SU-DHL-6 (cell line): Measurements from ENCODE around the gene RNF40.

Experiments
- H2AFZ ChIP-seq: fragments of 200-600 bp; sonication (generic); 2 replicates; pipeline ENCODE4 v1.6.1; 2014; ENCODE audit warnings: low read depth, mild to moderate bottlenecking, moderate library complexity, mixed read lengths, antibody characterized with exemption, low read length; ENCODE audit not compliant: severe bottlenecking
- H3F3A ChIP-seq: fragments of 200-600 bp; shearing (Covaris generic); 2 replicates; pipeline ENCODE4 v1.6.0; 2016; ENCODE audit warnings: antibody characterized with exemption, mild to moderate bottlenecking; ENCODE audit not compliant: insufficient read depth
- H3K27ac ChIP-seq: fragments of 200-600 bp; sonication (generic); 2 replicates; pipeline ENCODE4 v1.5.1; 2016; ENCODE audit warnings: low read depth, mild to moderate bottlenecking, low read length, moderate library complexity, mixed read lengths
- H3K27me3 ChIP-seq: fragments of 200-600 bp; sonication (generic), shearing (Covaris generic); 2 replicates; pipeline ENCODE4 v1.6.0; 2014; ENCODE audit warnings: mild to moderate bottlenecking, low read length
- H3K36me3 ChIP-seq: fragments of 200-600 bp; sonication (generic); 2 replicates; pipeline ENCODE4 v1.6.1; 2014; ENCODE audit warnings: mild to moderate bottlenecking, low read length, mixed read lengths
- H3K4me2 ChIP-seq: fragments of 300-600, 200-600 bp; shearing (Covaris generic), sonication (generic); 2 replicates; pipeline ENCODE4 v1.6.0; 2014; ENCODE audit warnings: low read length, low read depth, mild to moderate bottlenecking; ENCODE audit not compliant: poor library complexity, severe bottlenecking
- H3K4me3 ChIP-seq: fragments of 200-600 bp; sonication (generic); 2 replicates; pipeline ENCODE4 v1.5.1; 2014; ENCODE audit warnings: antibody characterized with exemption, low read length, mild to moderate bottlenecking, mixed read lengths; ENCODE audit not compliant: insufficient read depth, poor library complexity, severe bottlenecking
- H3K79me2 ChIP-seq: fragments of 200-600 bp; sonication (generic); 2 replicates; pipeline ENCODE4 v1.6.1; 2014; ENCODE audit warnings: mild to moderate bottlenecking, low read length, moderate library complexity; ENCODE audit not compliant: insufficient read depth
- H3K9ac ChIP-seq: fragments of 200-600 bp; sonication (generic); 2 replicates; pipeline ENCODE4 v1.7.0; 2014; ENCODE audit warnings: mild to moderate bottlenecking, low read length
- H3K9me2 ChIP-seq: fragments of 200-600 bp; sonication (generic); replicated peaks from 2 replicates; pipeline ENCODE4 v1.6.1; 2014; ENCODE audit warnings: low read length; ENCODE audit not compliant: insufficient read depth
- H3K9me3 ChIP-seq: fragments of 200-600 bp; sonication (generic); 2 replicates; pipeline ENCODE4 v1.6.1; 2014; ENCODE audit warnings: low read length, mixed read lengths; ENCODE audit not compliant: insufficient read depth
- H4K20me1 ChIP-seq: fragments of 200-600 bp; sonication (generic); 2 replicates; pipeline ENCODE4 v1.6.1; 2014; ENCODE audit warnings: low read depth, mild to moderate bottlenecking, antibody characterized with exemption, low read length, moderate library complexity, mixed read lengths
- EZH2phosphoT487 ChIP-seq: fragments of 200-600 bp; sonication (generic), shearing (Covaris generic); conservative IDR thresholded peaks from 2 replicates; pipeline ENCODE4 v1.6.1; 2018; ENCODE audit warnings: mild to moderate bottlenecking, antibody characterized with exemption, low read length, moderate library complexity, mixed read lengths
- TF ChIP-seq, protein P1 (sequence below): fragments of 200-600 bp; sonication (generic); IDR thresholded peaks from one replicate; pipeline ENCODE4 v1.5.1; 2017; ENCODE audit warnings: antibody characterized with exemption, mild to moderate bottlenecking, low read length, moderate library complexity; ENCODE audit not compliant: insufficient read depth, poor library complexity, severe bottlenecking

RNF40 gene

DNA sequence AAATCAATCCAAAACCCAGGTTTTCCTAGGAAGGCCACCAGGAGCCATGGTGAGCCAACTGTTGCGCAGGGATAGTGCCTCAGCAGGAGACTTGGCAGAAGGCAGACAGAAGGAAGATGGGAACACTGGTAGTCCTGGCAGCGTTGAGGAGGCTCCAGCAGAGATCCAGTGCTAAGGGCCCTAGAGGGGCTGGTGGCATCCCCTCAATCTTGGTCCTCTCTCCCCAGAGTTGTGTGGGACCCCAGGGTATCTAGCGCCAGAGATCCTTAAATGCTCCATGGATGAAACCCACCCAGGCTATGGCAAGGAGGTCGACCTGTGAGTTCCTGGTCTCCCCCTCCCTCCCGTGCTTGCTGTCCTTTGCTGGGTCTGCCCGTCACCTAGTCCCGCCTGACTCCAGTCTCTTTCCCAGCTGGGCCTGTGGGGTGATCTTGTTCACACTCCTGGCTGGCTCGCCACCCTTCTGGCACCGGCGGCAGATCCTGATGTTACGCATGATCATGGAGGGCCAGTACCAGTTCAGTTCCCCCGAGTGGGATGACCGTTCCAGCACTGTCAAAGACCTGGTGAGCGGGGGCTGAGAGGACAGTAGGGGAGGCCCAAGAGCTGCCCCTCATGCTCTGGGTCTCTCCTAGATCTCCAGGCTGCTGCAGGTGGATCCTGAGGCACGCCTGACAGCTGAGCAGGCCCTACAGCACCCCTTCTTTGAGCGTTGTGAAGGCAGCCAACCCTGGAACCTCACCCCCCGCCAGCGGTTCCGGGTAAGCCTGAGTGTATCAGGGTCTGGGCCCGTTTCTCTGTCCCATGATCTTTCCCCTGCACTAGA is 6.0 kb upstream of the RNF40 start:
- Histone ChIP-seq H3K36me3 (peaks cover 4% of the 10 kb centered on the region; the same call in 1 of the 2 replicates), H3K9me3 (no peaks in the 10 kb centered on the region), H3K9me2 (no peaks in the 10 kb centered on the region), H4K20me1 (no peaks in the 10 kb centered on the region), H2AFZ (no peak overlapping the region), H3K9ac (no peak overlapping the region), H3K79me2 (no peaks in the 10 kb centered on the region), H3K4me3 (no peak overlapping the region), H3K27me3 (no peaks in the 10 kb centered on the region), H3F3A (peaks cover 15% of the 10 kb centered on the region; the same call in 1 of the 2 replicates), H3K27ac (no peak overlapping the region), H3K4me2 (no peak overlapping the region)
- TF ChIP-seq, protein P1, sequence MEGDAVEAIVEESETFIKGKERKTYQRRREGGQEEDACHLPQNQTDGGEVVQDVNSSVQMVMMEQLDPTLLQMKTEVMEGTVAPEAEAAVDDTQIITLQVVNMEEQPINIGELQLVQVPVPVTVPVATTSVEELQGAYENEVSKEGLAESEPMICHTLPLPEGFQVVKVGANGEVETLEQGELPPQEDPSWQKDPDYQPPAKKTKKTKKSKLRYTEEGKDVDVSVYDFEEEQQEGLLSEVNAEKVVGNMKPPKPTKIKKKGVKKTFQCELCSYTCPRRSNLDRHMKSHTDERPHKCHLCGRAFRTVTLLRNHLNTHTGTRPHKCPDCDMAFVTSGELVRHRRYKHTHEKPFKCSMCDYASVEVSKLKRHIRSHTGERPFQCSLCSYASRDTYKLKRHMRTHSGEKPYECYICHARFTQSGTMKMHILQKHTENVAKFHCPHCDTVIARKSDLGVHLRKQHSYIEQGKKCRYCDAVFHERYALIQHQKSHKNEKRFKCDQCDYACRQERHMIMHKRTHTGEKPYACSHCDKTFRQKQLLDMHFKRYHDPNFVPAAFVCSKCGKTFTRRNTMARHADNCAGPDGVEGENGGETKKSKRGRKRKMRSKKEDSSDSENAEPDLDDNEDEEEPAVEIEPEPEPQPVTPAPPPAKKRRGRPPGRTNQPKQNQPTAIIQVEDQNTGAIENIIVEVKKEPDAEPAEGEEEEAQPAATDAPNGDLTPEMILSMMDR: no peak
- TF ChIP-seq EZH2phosphoT487: no peak

DNA sequence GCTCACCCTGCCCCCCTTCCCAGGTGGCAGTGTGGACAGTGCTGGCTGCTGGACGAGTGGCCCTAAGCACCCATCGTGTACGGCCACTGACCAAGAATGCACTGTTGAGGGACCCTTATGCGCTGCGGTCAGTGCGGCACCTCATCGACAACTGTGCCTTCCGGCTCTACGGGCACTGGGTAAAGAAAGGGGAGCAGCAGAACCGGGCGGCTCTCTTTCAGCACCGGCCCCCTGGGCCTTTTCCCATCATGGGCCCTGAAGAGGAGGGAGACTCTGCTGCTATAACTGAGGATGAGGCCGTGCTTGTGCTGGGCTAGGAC is 5.4 kb upstream of the RNF40 start:
- Histone ChIP-seq H2AFZ (no peak overlapping the region), H3K27me3 (no peaks in the 10 kb centered on the region), H4K20me1 (no peaks in the 10 kb centered on the region), H3K9me3 (no peaks in the 10 kb centered on the region), H3F3A (peaks cover 15% of the 10 kb centered on the region; the same call in 1 of the 2 replicates), H3K79me2 (no peaks in the 10 kb centered on the region), H3K9ac (no peak overlapping the region), H3K36me3 (peaks cover 4% of the 10 kb centered on the region; the same call in 1 of the 2 replicates), H3K9me2 (no peaks in the 10 kb centered on the region), H3K4me3 (no peak overlapping the region), H3K4me2 (no peak overlapping the region), H3K27ac (no peak overlapping the region)
- TF ChIP-seq EZH2phosphoT487: no peak
- TF ChIP-seq, protein P1: no peak

DNA sequence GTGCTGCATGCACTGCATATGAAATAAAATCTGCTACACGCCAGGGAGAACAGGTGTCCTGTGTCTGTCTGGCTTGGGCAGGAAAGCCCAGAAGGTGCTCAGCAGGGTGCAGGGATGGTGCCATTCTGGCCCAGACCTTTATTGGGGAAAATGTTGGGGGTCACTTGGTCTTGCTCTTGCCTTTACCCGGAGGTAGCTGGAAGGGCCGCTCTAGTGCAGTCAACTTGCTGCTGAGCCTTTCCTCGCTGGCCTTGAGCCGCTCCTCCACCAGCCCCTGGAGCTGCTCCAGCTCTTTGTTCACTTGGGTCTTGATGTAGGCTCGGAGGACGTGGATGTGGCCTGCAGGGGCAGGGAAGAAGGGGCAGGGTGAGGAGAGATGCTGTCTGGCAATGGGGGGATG is 4.8 kb upstream of the RNF40 start:
- H3K27ac ChIP-seq: no peak overlapping the region
- H3K4me2 ChIP-seq: no peak overlapping the region
- H3K9me2 ChIP-seq: no peaks in the 10 kb centered on the region
- no peak for TF ChIP-seq EZH2phosphoT487
- TF ChIP-seq, protein P1: no peak
- H3K27me3 ChIP-seq: no peaks in the 10 kb centered on the region
- no peaks in the 10 kb centered on the region for H4K20me1 ChIP-seq
- no peaks in the 10 kb centered on the region for H3K9me3 ChIP-seq
- H3F3A ChIP-seq: peaks cover 15% of the 10 kb centered on the region; the same call in 1 of the 2 replicates
- H3K4me3 ChIP-seq: no peak overlapping the region
- no peak overlapping the region for H3K9ac ChIP-seq
- H3K36me3 ChIP-seq: peaks cover 4% of the 10 kb centered on the region; the same call in 1 of the 2 replicates
- H2AFZ ChIP-seq: no peak overlapping the region
- H3K79me2 ChIP-seq: peaks cover 1% of the 10 kb centered on the region
